Smooth muscle cell of the coronary artery (primary cell): ENCODE measurements around the gene SCAMP2. TPM values are rescaled to one million over a fixed set of nuclear protein-coding genes. Genes with fewer than 3 reads are reported as not detected.

Experiments
- total RNA-seq: library from RNA; depleted of rRNA; stranded (reverse); fragments of >200 nt; gene quantifications from 2 replicates; pipeline ENCODE4 v1.2.3, GENCODE V29; 2014; ENCODE audit warnings: low replicate concordance

The SCAMP2 gene, protein sequence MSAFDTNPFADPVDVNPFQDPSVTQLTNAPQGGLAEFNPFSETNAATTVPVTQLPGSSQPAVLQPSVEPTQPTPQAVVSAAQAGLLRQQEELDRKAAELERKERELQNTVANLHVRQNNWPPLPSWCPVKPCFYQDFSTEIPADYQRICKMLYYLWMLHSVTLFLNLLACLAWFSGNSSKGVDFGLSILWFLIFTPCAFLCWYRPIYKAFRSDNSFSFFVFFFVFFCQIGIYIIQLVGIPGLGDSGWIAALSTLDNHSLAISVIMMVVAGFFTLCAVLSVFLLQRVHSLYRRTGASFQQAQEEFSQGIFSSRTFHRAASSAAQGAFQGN
- total RNA-seq, result 9.2 and 15.6 TPM in 2 replicates

GRCh38 chr15:74873036-74873755 lies at the start of gene SCAMP2:
TSS of gene SCAMP2 (minus strand) at chr15:74873365. CDS start at chr15:74873255, 110 bp downstream.

GRCh38 chr15:74906450-74907162 lies 33.4 kb upstream of the SCAMP2 start, which contains the start of gene FAM219B:
TSS of gene FAM219B (minus strand) at chr15:74906851. CDS start at chr15:74906800, 51 bp downstream.

GRCh38 chr15:74889883-74890664 lies 16.9 kb upstream of the SCAMP2 start, which contains the start of gene MPI:
TSS of gene MPI (plus strand) at chr15:74890042. CDS start at chr15:74890074, 32 bp downstream.

GRCh38 chr15:74842581-74843444 lies 30.4 kb downstream of the SCAMP2 start, which contains the start of gene ULK3:
TSS of gene ULK3 (minus strand) at chr15:74843156. CDS start at chr15:74843105, 51 bp downstream.

GRCh38 chr15:74826364-74826819 lies 46.8 kb downstream of the SCAMP2 start, which contains the start of gene CPLX3:
TSS of gene CPLX3 (plus strand) at chr15:74826627. CDS start at chr15:74826704, 77 bp downstream.

GRCh38 chr15:74812533-74812932 lies 60.6 kb downstream of the SCAMP2 start, which contains the start of gene LMAN1L:
TSS of gene LMAN1L (plus strand) at chr15:74812835. CDS start at chr15:74812855, 20 bp downstream.

Other genes with a start within 250 kb of the SCAMP2 start
- 10.9 and 11.0 TPM in 2 replicates for gene EDC3, start 177.3 kb downstream of the SCAMP2 start, total RNA-seq
- gene CYP1A1, start 147.8 kb downstream of the SCAMP2 start, total RNA-seq, result 0.45 TPM in 1 of 2 replicates, not detected in the other
- not detected in 2 replicates for gene CYP1A2, start 124.5 kb downstream of the SCAMP2 start, total RNA-seq
- 21.3 and 22.6 TPM in 2 replicates for gene CSK, start 91.3 kb downstream of the SCAMP2 start, total RNA-seq
- gene LMAN1L, start 60.5 kb downstream of the SCAMP2 start, total RNA-seq, result not detected in 2 replicates
- gene CPLX3, start 46.7 kb downstream of the SCAMP2 start, total RNA-seq, result not detected in 2 replicates
- 4.4 and 11.4 TPM in 2 replicates for gene ULK3, start 30.2 kb downstream of the SCAMP2 start, total RNA-seq
- gene MPI, start 16.7 kb upstream of the SCAMP2 start, total RNA-seq, result 57.1 and 62.5 TPM in 2 replicates
- gene FAM219B, start 33.5 kb upstream of the SCAMP2 start, total RNA-seq, result 31.7 and 35.6 TPM in 2 replicates
- 19.4 and 37.5 TPM in 2 replicates for gene COX5A, start 64.7 kb upstream of the SCAMP2 start, total RNA-seq
- 1.8 and 4.4 TPM in 2 replicates for gene RPP25, start 83.4 kb upstream of the SCAMP2 start, total RNA-seq
- gene SCAMP5, start 122.2 kb upstream of the SCAMP2 start, total RNA-seq, result 0.94 and 1.3 TPM in 2 replicates
- gene PPCDC, start 150.2 kb upstream of the SCAMP2 start, total RNA-seq, result 3.3 and 10.1 TPM in 2 replicates